Endothelial cell (in vitro differentiated cells): ENCODE measurements around the gene GNAZ. TPM values are rescaled to one million over a fixed set of nuclear protein-coding genes. Genes with fewer than 3 reads are reported as not detected.

ENCODE experiments used
- DNase-seq: peaks from one replicate; pipeline ENCODE4 v3.0.0; 2021; ENCODE audit warnings: low spot score
- H3K27ac Mint-ChIP-seq: one replicate; pipeline ENCODE4 v1.8.0; 2021; ENCODE audit warnings: mixed read lengths, inconsistent platforms; ENCODE audit not compliant: unreplicated experiment
- H3K27me3 Mint-ChIP-seq: one replicate; pipeline ENCODE4 v1.8.0; 2021; ENCODE audit warnings: mild to moderate bottlenecking, moderate library complexity, mixed read lengths, inconsistent platforms; ENCODE audit not compliant: unreplicated experiment
- H3K36me3 Mint-ChIP-seq: one replicate; pipeline ENCODE4 v1.8.0; 2021; ENCODE audit warnings: mild to moderate bottlenecking, low read depth, mixed read lengths, inconsistent platforms; ENCODE audit not compliant: unreplicated experiment
- H3K4me1 Mint-ChIP-seq: one replicate; pipeline ENCODE4 v1.8.0; 2021; ENCODE audit warnings: mild to moderate bottlenecking, mixed read lengths, inconsistent platforms; ENCODE audit not compliant: unreplicated experiment
- H3K4me3 Mint-ChIP-seq: one replicate; pipeline ENCODE4 v1.8.0; 2021; ENCODE audit warnings: mild to moderate bottlenecking, mixed read lengths, inconsistent platforms; ENCODE audit not compliant: unreplicated experiment
- H3K9me3 Mint-ChIP-seq: one replicate; pipeline ENCODE4 v1.8.0; 2021; ENCODE audit warnings: mixed read lengths, inconsistent platforms; ENCODE audit not compliant: unreplicated experiment
- total RNA-seq: library from RNA; stranded (reverse); fragmentation: NEBNext Ultra II Directional; extraction: Animal tissue kit (Norgen Biotek cat#: 25700); gene quantifications from one replicate; pipeline ENCODE4 v1.2.1, GENCODE V29; 2021; ENCODE audit not compliant: unreplicated experiment
- TF ChIP-seq, protein P1 (sequence below): fragments of 200-600 bp; sonication (generic); IDR thresholded peaks from one replicate; pipeline ENCODE4 v1.5.0; 2021; ENCODE audit warnings: antibody characterized with exemption; ENCODE audit not compliant: unreplicated experiment

The GNAZ gene
- total RNA-seq, 1 donor from 2014 or later, result 0.21 TPM

DNA sequence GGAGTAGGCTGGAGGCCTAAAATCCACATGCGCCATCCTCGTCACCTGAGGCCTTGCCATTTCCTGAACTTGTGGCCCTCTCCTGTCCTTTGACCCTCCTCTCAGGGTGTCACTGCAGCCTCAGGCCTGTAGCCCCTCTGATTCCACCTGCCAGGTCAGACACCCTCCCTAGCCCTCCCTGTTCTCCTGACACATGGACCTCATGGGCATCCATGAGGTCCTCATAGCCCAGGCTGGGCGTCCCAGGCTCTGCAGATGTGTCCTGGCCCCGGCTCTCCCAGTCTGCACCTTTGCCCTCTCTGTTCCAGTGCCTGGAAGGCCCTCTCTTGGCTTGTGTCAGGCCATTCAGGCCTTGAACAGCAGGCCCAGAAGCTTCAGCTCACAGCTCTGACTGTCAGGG is 90.7 kb downstream of the GNAZ start:
- TF ChIP-seq, protein P1, sequence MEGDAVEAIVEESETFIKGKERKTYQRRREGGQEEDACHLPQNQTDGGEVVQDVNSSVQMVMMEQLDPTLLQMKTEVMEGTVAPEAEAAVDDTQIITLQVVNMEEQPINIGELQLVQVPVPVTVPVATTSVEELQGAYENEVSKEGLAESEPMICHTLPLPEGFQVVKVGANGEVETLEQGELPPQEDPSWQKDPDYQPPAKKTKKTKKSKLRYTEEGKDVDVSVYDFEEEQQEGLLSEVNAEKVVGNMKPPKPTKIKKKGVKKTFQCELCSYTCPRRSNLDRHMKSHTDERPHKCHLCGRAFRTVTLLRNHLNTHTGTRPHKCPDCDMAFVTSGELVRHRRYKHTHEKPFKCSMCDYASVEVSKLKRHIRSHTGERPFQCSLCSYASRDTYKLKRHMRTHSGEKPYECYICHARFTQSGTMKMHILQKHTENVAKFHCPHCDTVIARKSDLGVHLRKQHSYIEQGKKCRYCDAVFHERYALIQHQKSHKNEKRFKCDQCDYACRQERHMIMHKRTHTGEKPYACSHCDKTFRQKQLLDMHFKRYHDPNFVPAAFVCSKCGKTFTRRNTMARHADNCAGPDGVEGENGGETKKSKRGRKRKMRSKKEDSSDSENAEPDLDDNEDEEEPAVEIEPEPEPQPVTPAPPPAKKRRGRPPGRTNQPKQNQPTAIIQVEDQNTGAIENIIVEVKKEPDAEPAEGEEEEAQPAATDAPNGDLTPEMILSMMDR, result no peak
- no peaks in the 10 kb centered on the region for H3K4me1 Mint-ChIP-seq
- H3K4me3 Mint-ChIP-seq, result no peak overlapping the region
- peaks cover 3% of the 10 kb centered on the region for H3K36me3 Mint-ChIP-seq
- H3K9me3 Mint-ChIP-seq, result no peaks in the 10 kb centered on the region
- H3K27ac Mint-ChIP-seq, result no peak overlapping the region
- no peak for DNase-seq
- H3K27me3 Mint-ChIP-seq, result peaks cover 2% of the 10 kb centered on the region

GRCh38 chr22:23161574-23161973 is 91.3 kb downstream of the GNAZ start:
- Mint-ChIP-seq H3K36me3 (peaks cover 3% of the 10 kb centered on the region), H3K4me3 (no peak overlapping the region), H3K4me1 (no peaks in the 10 kb centered on the region), H3K27me3 (peaks cover 2% of the 10 kb centered on the region), H3K27ac (no peak overlapping the region), H3K9me3 (no peaks in the 10 kb centered on the region)
- TF ChIP-seq, protein P1, result no peak
- no peak for DNase-seq

DNA sequence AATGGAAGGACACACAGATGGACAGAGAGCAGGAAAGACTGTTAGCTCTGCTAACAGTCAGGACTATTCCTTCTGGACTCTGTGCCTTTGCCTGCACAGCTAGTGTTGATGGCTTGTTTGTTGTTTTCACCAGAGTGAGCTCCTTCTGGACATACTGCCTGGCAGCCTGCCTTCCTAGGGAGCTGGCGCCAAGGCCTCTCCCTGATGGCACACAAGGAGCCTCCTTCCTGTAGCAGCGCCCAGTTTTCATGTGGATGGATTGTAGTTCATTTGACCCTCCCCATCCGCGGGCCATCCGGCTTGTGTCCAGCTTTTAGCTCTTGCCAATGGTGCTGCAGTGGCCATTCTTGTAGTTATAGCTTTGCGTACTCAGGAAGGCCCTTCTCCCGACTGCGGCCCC is 93.3 kb downstream of the GNAZ start:
- Mint-ChIP-seq H3K9me3 (no peaks in the 10 kb centered on the region), H3K4me3 (no peak overlapping the region), H3K36me3 (peaks cover 3% of the 10 kb centered on the region), H3K27me3 (peaks cover 2% of the 10 kb centered on the region), H3K4me1 (no peaks in the 10 kb centered on the region), H3K27ac (no peak overlapping the region)
- no peak for DNase-seq
- TF ChIP-seq, protein P1, result no peak

GRCh38 chr22:23164091-23164490 is 93.8 kb downstream of the GNAZ start:
- Mint-ChIP-seq H3K4me3 (no peak overlapping the region), H3K4me1 (no peaks in the 10 kb centered on the region), H3K36me3 (peaks cover 3% of the 10 kb centered on the region), H3K27ac (no peak overlapping the region), H3K27me3 (peaks cover 2% of the 10 kb centered on the region), H3K9me3 (no peaks in the 10 kb centered on the region)
- no peak for DNase-seq
- TF ChIP-seq, protein P1, result no peak

- no peak for DNase-seq
- H3K4me1 Mint-ChIP-seq, result no peaks in the 10 kb centered on the region
- H3K27me3 Mint-ChIP-seq, result peaks cover 2% of the 10 kb centered on the region
- H3K27ac Mint-ChIP-seq, result no peak overlapping the region
- TF ChIP-seq, protein P1, result no peak
- H3K4me3 Mint-ChIP-seq, result no peak overlapping the region
- H3K9me3 Mint-ChIP-seq, result no peaks in the 10 kb centered on the region
- H3K36me3 Mint-ChIP-seq, result peaks cover 3% of the 10 kb centered on the region
Observed at GRCh38 chr22:23166042-23166831, 95.9 kb downstream of the GNAZ start.
